WTC11 (cell line): ENCODE data around the gene ACTRT2. TPM values are rescaled to one million over a fixed set of nuclear protein-coding genes. Genes with fewer than 3 reads are reported as not detected.
A peak's percentile ranks its signal among the peaks of the same experiment; 100 is the strongest.

Experiments
- ATAC-seq: fragments of 200-7000 bp; cut with Tn5 transposase; 2 replicates; pipeline ENCODE4 v1.10.0; 2021; ENCODE audit warnings: mild to moderate bottlenecking, moderate library complexity
- CTCF ChIA-PET: fragments of 300-600 bp; sonication (Branson Sonifier 250); formaldehyde crosslinking; loops from one replicate; lab custom pipeline; 2021; ENCODE audit warnings: antibody characterized with exemption; lab: Charles Lee
- POLR2A ChIA-PET: fragments of 350-600 bp; sonication (Branson Sonifier 250); formaldehyde crosslinking; loops from one replicate; lab custom pipeline; 2021; ENCODE audit warnings: antibody characterized with exemption; lab: Charles Lee
- DNase-seq: peaks from one replicate; pipeline ENCODE4 v3.0.0; 2021; ENCODE audit warnings: low spot score
- H3K27ac Mint-ChIP-seq: 2 replicates; pipeline ENCODE4 v1.8.0; 2021; ENCODE audit warnings: mixed read lengths
- H3K27me3 Mint-ChIP-seq: 2 replicates; pipeline ENCODE4 v1.8.0; 2021; ENCODE audit warnings: low read depth, mild to moderate bottlenecking, moderate library complexity, mixed read lengths
- H3K36me3 Mint-ChIP-seq: 2 replicates; pipeline ENCODE4 v1.8.0; 2021; ENCODE audit warnings: mixed read lengths
- H3K4me1 Mint-ChIP-seq: 2 replicates; pipeline ENCODE4 v1.8.0; 2022; ENCODE audit warnings: mixed read lengths
- H3K4me3 Mint-ChIP-seq: 2 replicates; pipeline ENCODE4 v1.8.0; 2021; ENCODE audit warnings: mild to moderate bottlenecking, moderate library complexity, mixed read lengths
- H3K9me3 Mint-ChIP-seq: 2 replicates; pipeline ENCODE4 v1.8.0; 2021; ENCODE audit warnings: mixed read lengths
- FOXP1 ChIP-seq: sonication (generic); formaldehyde crosslinking; IDR thresholded peaks from 2 replicates; pipeline ENCODE4 v1.8.0; 2022; ENCODE audit warnings: missing genetic modification reagents, mild to moderate bottlenecking, moderate library complexity, borderline replicate concordance
- FOXP4 ChIP-seq: sonication (generic); formaldehyde crosslinking; IDR thresholded peaks from 2 replicates; pipeline ENCODE4 v1.8.0; 2022; ENCODE audit warnings: mild to moderate bottlenecking, missing genetic modification reagents
- GABPB1 ChIP-seq: sonication (generic); formaldehyde crosslinking; IDR thresholded peaks from 2 replicates; pipeline ENCODE4 v1.8.1; 2023; ENCODE audit warnings: mild to moderate bottlenecking, missing genetic modification reagents
- GTF2I ChIP-seq: fragments of 250-450 bp; sonication (Bioruptor Pico); conservative IDR thresholded peaks from 2 replicates; pipeline ENCODE4 v1.4.0; 2021; ENCODE audit warnings: mild to moderate bottlenecking
- HMGA2 ChIP-seq: fragments of 250-450 bp; sonication (Bioruptor Pico); IDR thresholded peaks from 2 replicates; pipeline ENCODE4 v1.4.0; 2021; ENCODE audit warnings: mild to moderate bottlenecking, moderate library complexity
- JUN ChIP-seq: sonication (generic); formaldehyde crosslinking; IDR thresholded peaks from 2 replicates; pipeline ENCODE4 v1.8.0; 2023; ENCODE audit warnings: mild to moderate bottlenecking, missing genetic modification reagents
- KAT7 ChIP-seq: sonication (generic); formaldehyde crosslinking; IDR thresholded peaks from 2 replicates; pipeline ENCODE4 v1.8.1; 2023; ENCODE audit warnings: missing genetic modification reagents, mild to moderate bottlenecking, borderline replicate concordance
- MXD4 ChIP-seq: fragments of 250-450 bp; sonication (Bioruptor Pico); IDR thresholded peaks from 2 replicates; pipeline ENCODE4 v1.8.0; 2021; ENCODE audit warnings: mild to moderate bottlenecking, moderate library complexity, borderline replicate concordance
- MYBL2 ChIP-seq: sonication (generic); formaldehyde crosslinking; IDR thresholded peaks from 2 replicates; pipeline ENCODE4 v1.8.1; 2023; ENCODE audit warnings: mild to moderate bottlenecking, moderate library complexity, missing genetic modification reagents
- NFATC4 ChIP-seq: fragments of 250-450 bp; sonication (Bioruptor Pico); IDR thresholded peaks from 2 replicates; pipeline ENCODE4 v1.9.0; 2021; ENCODE audit warnings: mild to moderate bottlenecking
- NFE2L1 ChIP-seq: sonication (generic); formaldehyde crosslinking; IDR thresholded peaks from 2 replicates; pipeline ENCODE4 v1.8.1; 2023; ENCODE audit warnings: missing genetic modification reagents
- NFYB ChIP-seq: sonication (generic); formaldehyde crosslinking; conservative IDR thresholded peaks from 2 replicates; pipeline ENCODE4 v1.8.0; 2022; ENCODE audit warnings: low read depth, missing genetic modification reagents
- SMAD3 ChIP-seq: sonication (generic); formaldehyde crosslinking; IDR thresholded peaks from 2 replicates; pipeline ENCODE4 v1.8.0; 2022; ENCODE audit warnings: missing genetic modification reagents, mild to moderate bottlenecking, borderline replicate concordance
- SMAD4 ChIP-seq: sonication (generic); formaldehyde crosslinking; IDR thresholded peaks from 2 replicates; pipeline ENCODE4 v1.8.0; 2022; ENCODE audit warnings: mild to moderate bottlenecking, missing genetic modification reagents
- SP1 ChIP-seq: sonication (generic); formaldehyde crosslinking; conservative IDR thresholded peaks from 2 replicates; pipeline ENCODE4 v1.8.1; 2022; ENCODE audit warnings: missing genetic modification reagents
- TCF7 ChIP-seq: sonication (generic); formaldehyde crosslinking; IDR thresholded peaks from 2 replicates; pipeline ENCODE4 v1.8.0; 2022; ENCODE audit warnings: mild to moderate bottlenecking, low read depth, missing genetic modification reagents, moderate library complexity
- TEAD1 ChIP-seq: sonication (generic); formaldehyde crosslinking; IDR thresholded peaks from 2 replicates; pipeline ENCODE4 v1.8.0; 2022; ENCODE audit warnings: mild to moderate bottlenecking, missing genetic modification reagents
- TP53 ChIP-seq: sonication (generic); formaldehyde crosslinking; IDR thresholded peaks from 2 replicates; pipeline ENCODE4 v1.8.1; 2023; ENCODE audit warnings: mild to moderate bottlenecking, missing genetic modification reagents
- ZMAT4 ChIP-seq: fragments of 250-450 bp; sonication (Bioruptor Pico); IDR thresholded peaks from 2 replicates; pipeline ENCODE4 v1.9.0; 2021; ENCODE audit warnings: mild to moderate bottlenecking
- ZNF219 ChIP-seq: sonication (generic); formaldehyde crosslinking; IDR thresholded peaks from 2 replicates; pipeline ENCODE4 v1.8.0; 2023; ENCODE audit warnings: missing genetic modification reagents, mild to moderate bottlenecking, borderline replicate concordance
- ZNF317 ChIP-seq: sonication (generic); formaldehyde crosslinking; IDR thresholded peaks from 2 replicates; pipeline ENCODE4 v1.8.1; 2023; ENCODE audit warnings: low read depth, mild to moderate bottlenecking, moderate library complexity, missing genetic modification reagents, borderline replicate concordance
- ZNF396 ChIP-seq: fragments of 250-450 bp; sonication (Bioruptor Pico); IDR thresholded peaks from 2 replicates; pipeline ENCODE4 v1.8.0; 2021; ENCODE audit warnings: mild to moderate bottlenecking, moderate library complexity, borderline replicate concordance
- ZNF423 ChIP-seq: fragments of 250-450 bp; sonication (Bioruptor Pico); IDR thresholded peaks from 2 replicates; pipeline ENCODE4 v2.1.2; 2022; ENCODE audit warnings: mild to moderate bottlenecking, moderate library complexity
- total RNA-seq: library from RNA; stranded (reverse); gene quantifications from 3 replicates; pipeline ENCODE4 v1.2.3, GENCODE V29; 2021
- TF ChIP-seq, protein P1 (sequence below): sonication (generic); formaldehyde crosslinking; IDR thresholded peaks from 2 replicates; pipeline ENCODE4 v1.8.1; 2023; ENCODE audit warnings: mild to moderate bottlenecking, missing genetic modification reagents, moderate library complexity
- TF ChIP-seq, protein P2 (sequence below): sonication (generic); formaldehyde crosslinking; IDR thresholded peaks from 2 replicates; pipeline ENCODE4 v1.8.0; 2023; ENCODE audit warnings: missing genetic modification reagents
- TF ChIP-seq, protein P3 (sequence below): sonication (generic); formaldehyde crosslinking; IDR thresholded peaks from 2 replicates; pipeline ENCODE4 v1.8.0; 2023; ENCODE audit warnings: mild to moderate bottlenecking, missing genetic modification reagents
- TF ChIP-seq, protein P4 (sequence below): sonication (generic); formaldehyde crosslinking; IDR thresholded peaks from 2 replicates; pipeline ENCODE4 v1.8.0; 2022; ENCODE audit warnings: mild to moderate bottlenecking, missing genetic modification reagents

Gene ACTRT2
- total RNA-seq, 1 experiment from 2014 or later = not detected

GRCh38 chr1:2981388-2981787 is 39.9 kb upstream of the ACTRT2 start:
- peak; percentile 52; the same call in 1 of the 2 replicates for ATAC-seq

GRCh38 chr1:2981981-2982614 is 39.2 kb upstream of the ACTRT2 start:
- DNase-seq = no peak
- Mint-ChIP-seq H3K4me1 (peaks cover 4% of the 10 kb centered on the region; the same call in 1 of the 2 replicates), H3K4me3 (no peak overlapping the region), H3K27me3 (no peaks in the 10 kb centered on the region), H3K9me3 (peaks cover 16% of the 10 kb centered on the region), H3K36me3 (peaks cover 19% of the 10 kb centered on the region), H3K27ac (no peak overlapping the region)
- no peak for ATAC-seq
- ChIA-PET POLR2A (no interaction called here), CTCF (no interaction called here)
- TF ChIP-seq TP53 (CRISPR knock-in tag) (no peak), HMGA2 (no peak), ZNF219 (CRISPR knock-in tag) (no peak), NFYB (CRISPR knock-in tag) (no peak), SMAD4 (CRISPR knock-in tag) (no peak), MYBL2 (CRISPR knock-in tag) (no peak), FOXP1 (no peak), TEAD1 (CRISPR knock-in tag) (no peak), TCF7 (CRISPR knock-in tag) (no peak), GTF2I (CRISPR knock-in tag) (no peak)
- TF ChIP-seq, protein P1, sequence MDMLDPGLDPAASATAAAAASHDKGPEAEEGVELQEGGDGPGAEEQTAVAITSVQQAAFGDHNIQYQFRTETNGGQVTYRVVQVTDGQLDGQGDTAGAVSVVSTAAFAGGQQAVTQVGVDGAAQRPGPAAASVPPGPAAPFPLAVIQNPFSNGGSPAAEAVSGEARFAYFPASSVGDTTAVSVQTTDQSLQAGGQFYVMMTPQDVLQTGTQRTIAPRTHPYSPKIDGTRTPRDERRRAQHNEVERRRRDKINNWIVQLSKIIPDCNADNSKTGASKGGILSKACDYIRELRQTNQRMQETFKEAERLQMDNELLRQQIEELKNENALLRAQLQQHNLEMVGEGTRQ (CRISPR knock-in tag) = no peak

More at GRCh38 chr1:2981388-2981787, 39.9 kb upstream of the ACTRT2 start:
- CTCF ChIA-PET = interaction anchor here (1.0 kb wide), 1 partner anchor 43 kb away, joined by 3 read pairs; no protein-coding TSS in a partner anchor
- no peak overlapping the region for H3K4me3 Mint-ChIP-seq
- H3K4me1 Mint-ChIP-seq = peaks cover 4% of the 10 kb centered on the region; the same call in 1 of the 2 replicates
- H3K27ac Mint-ChIP-seq = no peak overlapping the region
- TF ChIP-seq MXD4 (no peak), SP1 (CRISPR knock-in tag) (no peak), NFATC4 (CRISPR knock-in tag) (no peak), FOXP4 (CRISPR knock-in tag) (no peak), GABPB1 (CRISPR knock-in tag) (no peak), SMAD3 (no peak), NFE2L1 (CRISPR knock-in tag) (no peak), ZNF396 (CRISPR knock-in tag) (no peak), JUN (CRISPR knock-in tag) (no peak), ZNF317 (CRISPR knock-in tag) (no peak), ZNF423 (CRISPR knock-in tag) (no peak), ZMAT4 (CRISPR knock-in tag) (no peak), ZNF219 (CRISPR knock-in tag) (no peak), KAT7 (no peak)
- TF ChIP-seq, protein P2, sequence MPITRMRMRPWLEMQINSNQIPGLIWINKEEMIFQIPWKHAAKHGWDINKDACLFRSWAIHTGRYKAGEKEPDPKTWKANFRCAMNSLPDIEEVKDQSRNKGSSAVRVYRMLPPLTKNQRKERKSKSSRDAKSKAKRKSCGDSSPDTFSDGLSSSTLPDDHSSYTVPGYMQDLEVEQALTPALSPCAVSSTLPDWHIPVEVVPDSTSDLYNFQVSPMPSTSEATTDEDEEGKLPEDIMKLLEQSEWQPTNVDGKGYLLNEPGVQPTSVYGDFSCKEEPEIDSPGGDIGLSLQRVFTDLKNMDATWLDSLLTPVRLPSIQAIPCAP (CRISPR knock-in tag) = no peak
- TF ChIP-seq, protein P3, sequence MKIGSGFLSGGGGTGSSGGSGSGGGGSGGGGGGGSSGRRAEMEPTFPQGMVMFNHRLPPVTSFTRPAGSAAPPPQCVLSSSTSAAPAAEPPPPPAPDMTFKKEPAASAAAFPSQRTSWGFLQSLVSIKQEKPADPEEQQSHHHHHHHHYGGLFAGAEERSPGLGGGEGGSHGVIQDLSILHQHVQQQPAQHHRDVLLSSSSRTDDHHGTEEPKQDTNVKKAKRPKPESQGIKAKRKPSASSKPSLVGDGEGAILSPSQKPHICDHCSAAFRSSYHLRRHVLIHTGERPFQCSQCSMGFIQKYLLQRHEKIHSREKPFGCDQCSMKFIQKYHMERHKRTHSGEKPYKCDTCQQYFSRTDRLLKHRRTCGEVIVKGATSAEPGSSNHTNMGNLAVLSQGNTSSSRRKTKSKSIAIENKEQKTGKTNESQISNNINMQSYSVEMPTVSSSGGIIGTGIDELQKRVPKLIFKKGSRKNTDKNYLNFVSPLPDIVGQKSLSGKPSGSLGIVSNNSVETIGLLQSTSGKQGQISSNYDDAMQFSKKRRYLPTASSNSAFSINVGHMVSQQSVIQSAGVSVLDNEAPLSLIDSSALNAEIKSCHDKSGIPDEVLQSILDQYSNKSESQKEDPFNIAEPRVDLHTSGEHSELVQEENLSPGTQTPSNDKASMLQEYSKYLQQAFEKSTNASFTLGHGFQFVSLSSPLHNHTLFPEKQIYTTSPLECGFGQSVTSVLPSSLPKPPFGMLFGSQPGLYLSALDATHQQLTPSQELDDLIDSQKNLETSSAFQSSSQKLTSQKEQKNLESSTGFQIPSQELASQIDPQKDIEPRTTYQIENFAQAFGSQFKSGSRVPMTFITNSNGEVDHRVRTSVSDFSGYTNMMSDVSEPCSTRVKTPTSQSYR (CRISPR knock-in tag) = no peak
- TF ChIP-seq, protein P4, sequence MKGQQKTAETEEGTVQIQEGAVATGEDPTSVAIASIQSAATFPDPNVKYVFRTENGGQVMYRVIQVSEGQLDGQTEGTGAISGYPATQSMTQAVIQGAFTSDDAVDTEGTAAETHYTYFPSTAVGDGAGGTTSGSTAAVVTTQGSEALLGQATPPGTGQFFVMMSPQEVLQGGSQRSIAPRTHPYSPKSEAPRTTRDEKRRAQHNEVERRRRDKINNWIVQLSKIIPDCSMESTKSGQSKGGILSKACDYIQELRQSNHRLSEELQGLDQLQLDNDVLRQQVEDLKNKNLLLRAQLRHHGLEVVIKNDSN (CRISPR knock-in tag) = no peak
- peaks cover 14% of the 10 kb centered on the region for H3K9me3 Mint-ChIP-seq
- POLR2A ChIA-PET = no interaction called here
- DNase-seq = no peak
- H3K36me3 Mint-ChIP-seq = peaks cover 17% of the 10 kb centered on the region
- no peaks in the 10 kb centered on the region for H3K27me3 Mint-ChIP-seq
